Testis (tissue), 2 donors: ENCODE measurements around the gene EPN3.

Experiments used
- CTCF ChIP-seq, 3 experiments: fragments of 450-650 bp in 2 of 3; fragments of 200-600 bp in 1 of 3; sonication (generic) in 1 of 3; IDR thresholded peaks; one replicate each; pipeline ENCODE4 v1.5.1; 2016 to 2019; ENCODE audit warnings: antibody characterized with exemption in 3 of 3, mild to moderate bottlenecking in 2 of 3, moderate library complexity in 1 of 3
- POLR2A ChIP-seq: fragments of 450-650 bp; IDR thresholded peaks from one replicate; pipeline ENCODE4 v1.6.1; 2017; ENCODE audit warnings: antibody characterized with exemption, mild to moderate bottlenecking, moderate library complexity

- TF ChIP-seq CTCF (IDR thresholded peaks at IDR 0.05): no peak
- TF ChIP-seq POLR2A: no peak
These were observed 56.0 kb downstream of the EPN3 start for GRCh38 chr17:50588391-50589049.
